ENCODE measurements around the gene SPEM1. TPM values are rescaled to one million over a fixed set of nuclear protein-coding genes. Genes with fewer than 3 reads are reported as not detected.

The SPEM1 gene
- total RNA-seq, 1 donor from 2014 or later, result not detected

DNA sequence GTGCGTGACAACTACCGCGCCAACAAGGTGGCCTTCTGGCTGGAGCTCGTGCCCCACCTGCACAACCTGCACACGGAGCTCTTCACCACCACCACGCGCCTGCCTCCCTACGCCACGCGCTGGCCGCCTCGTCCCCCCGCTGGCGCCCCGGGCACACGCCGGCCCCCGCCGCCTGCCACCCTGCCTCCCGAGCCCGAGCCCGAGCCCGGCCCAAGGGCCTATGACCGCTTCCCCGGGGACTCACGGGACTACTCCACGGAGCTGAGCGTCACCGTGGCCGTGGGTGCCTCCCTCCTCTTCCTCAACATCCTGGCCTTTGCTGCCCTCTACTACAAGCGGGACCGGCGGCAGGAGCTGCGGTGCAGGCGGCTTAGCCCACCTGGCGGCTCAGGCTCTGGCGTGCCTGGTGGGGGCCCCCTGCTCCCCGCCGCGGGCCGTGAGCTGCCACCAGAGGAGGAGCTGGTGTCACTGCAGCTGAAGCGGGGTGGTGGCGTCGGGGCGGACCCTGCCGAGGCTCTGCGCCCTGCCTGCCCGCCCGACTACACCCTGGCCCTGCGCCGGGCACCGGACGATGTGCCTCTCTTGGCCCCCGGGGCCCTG is 3.0 kb upstream of the SPEM1 start:
- Histone ChIP-seq H3K9me3 (no peaks in the 10 kb centered on the region), H3K27ac (no peak overlapping the region), H3K36me3 (no peaks in the 10 kb centered on the region), H3K4me1 (no peaks in the 10 kb centered on the region), H3K4me3 (no peak overlapping the region), H3K27me3 (no peaks in the 10 kb centered on the region)
- no peak for TF ChIP-seq CTCF (IDR thresholded peaks at IDR 0.05)
- intact Hi-C loops (cut with DNase I), result no loop called here
- no peak for DNase-seq
- no peak for ATAC-seq

DNA sequence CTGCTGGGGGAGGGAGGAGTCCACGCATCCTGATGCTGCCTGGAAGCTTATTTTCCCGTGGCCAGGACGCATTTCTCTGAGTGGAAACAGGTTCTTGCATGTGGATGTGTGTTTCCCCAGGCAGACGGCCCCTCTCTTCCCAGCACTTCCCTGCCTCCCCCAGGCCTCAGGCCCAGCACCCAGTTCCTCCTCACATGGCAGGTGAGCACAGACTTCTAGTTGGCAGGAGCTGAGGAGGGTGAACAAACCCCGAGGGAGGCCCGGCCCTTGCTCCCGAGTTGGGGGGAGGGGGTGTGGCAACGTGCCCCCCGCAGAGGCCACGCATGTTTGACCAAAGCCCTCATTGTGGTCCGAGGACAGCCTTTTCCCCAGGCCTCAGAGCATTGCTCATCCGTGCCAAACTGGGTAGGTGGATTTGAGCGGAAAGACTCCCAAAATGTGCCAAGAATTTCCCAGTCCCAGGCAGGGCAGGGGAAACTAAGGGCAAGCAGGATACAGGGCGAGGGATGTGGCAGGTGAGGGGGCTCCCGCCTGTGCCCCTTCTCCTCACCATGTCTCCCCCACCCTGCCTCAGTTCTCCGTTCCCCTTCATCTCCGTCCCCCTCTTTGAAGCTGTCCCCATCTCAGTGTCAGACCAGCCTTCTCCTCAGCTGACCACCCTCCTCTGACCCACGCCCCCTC is 1.5 kb upstream of the SPEM1 start:
- intact Hi-C loops (cut with DNase I), result no loop called here
- Histone ChIP-seq H3K4me3 (no peak overlapping the region), H3K27me3 (no peaks in the 10 kb centered on the region), H3K9me3 (no peaks in the 10 kb centered on the region), H3K27ac (no peak overlapping the region), H3K4me1 (no peaks in the 10 kb centered on the region), H3K36me3 (no peaks in the 10 kb centered on the region)
- no peak for ATAC-seq
- DNase-seq, result no peak
- TF ChIP-seq CTCF (IDR thresholded peaks at IDR 0.05), result no peak

DNA sequence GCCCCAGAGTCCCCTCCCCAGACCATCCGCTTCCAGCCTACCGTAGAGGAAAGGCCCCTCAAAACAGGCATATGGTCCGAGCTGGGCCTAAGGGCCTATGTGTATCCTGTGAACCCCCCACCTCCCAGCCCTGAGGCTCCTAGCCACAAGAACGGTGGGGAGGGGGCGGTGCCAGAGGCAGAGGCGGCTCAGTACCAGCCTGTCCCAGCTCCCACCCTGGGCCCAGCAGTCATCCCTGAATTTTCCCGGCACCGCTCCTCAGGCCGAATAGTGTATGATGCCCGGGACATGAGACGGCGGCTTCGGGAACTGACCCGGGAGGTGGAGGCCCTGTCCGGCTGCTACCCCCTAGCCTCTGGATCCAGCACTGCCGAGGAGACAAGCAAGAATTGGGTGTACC is 1.1 kb downstream of the SPEM1 start:
- no peak for TF ChIP-seq CTCF (IDR thresholded peaks at IDR 0.05)
- H3K4me3 ChIP-seq, result no peak overlapping the region
- H3K27me3 ChIP-seq, result no peaks in the 10 kb centered on the region
- H3K4me1 ChIP-seq, result no peaks in the 10 kb centered on the region
- no peaks in the 10 kb centered on the region for H3K36me3 ChIP-seq
- intact Hi-C loops (cut with DNase I), result no loop called here
- no peak for ATAC-seq
- H3K27ac ChIP-seq, result no peak overlapping the region
- no peaks in the 10 kb centered on the region for H3K9me3 ChIP-seq
- DNase-seq, result no peak

DNA sequence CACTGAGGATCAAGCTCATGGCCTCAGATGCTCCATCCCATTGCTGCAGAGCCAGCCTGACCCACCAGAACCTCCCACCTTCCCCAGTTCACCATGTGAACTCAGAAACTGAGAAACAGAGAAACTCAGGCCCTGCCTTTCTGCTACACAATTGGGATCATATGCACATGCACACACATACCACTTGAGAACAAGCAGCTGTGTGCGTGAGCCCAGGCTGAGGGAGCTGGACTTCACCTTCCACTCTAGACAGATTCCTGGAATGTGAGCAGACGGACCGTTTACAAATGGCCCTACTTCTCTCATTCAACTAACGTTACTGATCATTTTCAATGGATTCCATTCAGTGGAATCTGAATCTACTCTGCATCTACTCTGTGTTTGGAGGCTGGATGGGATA is 3.6 kb downstream of the SPEM1 start:
- intact Hi-C loops (cut with DNase I), result no loop called here
- TF ChIP-seq CTCF (IDR thresholded peaks at IDR 0.05), result no peak

DNA sequence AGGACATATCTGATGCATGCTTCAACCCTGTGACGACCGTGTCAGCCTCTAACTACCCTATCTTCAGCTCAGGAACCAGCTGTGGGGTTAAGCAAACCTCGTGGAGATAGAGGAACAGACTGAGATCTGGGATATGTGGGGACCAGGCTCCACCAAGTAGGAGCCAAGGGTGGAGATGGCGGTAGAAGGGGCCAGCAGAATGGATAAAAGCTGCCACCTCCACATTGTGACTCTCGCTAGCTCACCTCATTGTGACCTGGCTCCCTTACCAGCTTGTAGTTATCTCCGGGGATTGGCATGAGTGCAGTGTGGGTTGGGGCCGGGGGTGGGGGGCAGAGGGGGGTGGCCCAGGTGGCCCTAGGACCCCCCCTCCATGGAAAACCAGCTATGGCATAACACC is 5.2 kb downstream of the SPEM1 start, which contains the start of gene SPEM2:
SPEM2 (plus strand) TSS at position 301 of the 400 bp plus-strand sequence; CDS start at position 374, 73 bp downstream.
- TF ChIP-seq CTCF (IDR thresholded peaks at IDR 0.05), result no peak
- Histone ChIP-seq H3K27ac (no peak within 1 kb of the TSS), H3K9me3 (no peaks in the 10 kb centered on the region), H3K4me3 (no peak within 1 kb of the TSS), H3K27me3 (no peaks in the 10 kb centered on the region), H3K36me3 (no peaks in the 10 kb centered on the region), H3K4me1 (no peaks in the 10 kb centered on the region)
- intact Hi-C loops (cut with DNase I), result no loop called here
- DNase-seq, result no peak
- no peak for ATAC-seq

More for the DNA sequence above, 3.6 kb downstream of the SPEM1 start:
- Histone ChIP-seq H3K9me3 (no peaks in the 10 kb centered on the region), H3K4me3 (no peak overlapping the region), H3K4me1 (no peaks in the 10 kb centered on the region), H3K27ac (no peak overlapping the region), H3K36me3 (no peaks in the 10 kb centered on the region), H3K27me3 (no peaks in the 10 kb centered on the region)
- DNase-seq (no peak), ATAC-seq (no peak)
